HepG2 (cell line): ENCODE measurements around the gene TUBGCP4. TPM values are rescaled to one million over a fixed set of nuclear protein-coding genes. Genes with fewer than 3 reads are reported as not detected.
A peak's percentile ranks its signal among the peaks of the same experiment; 100 is the strongest.

Experiments
- ARHGAP35 ChIP-seq: sonication (generic); formaldehyde crosslinking; IDR thresholded peaks from 2 replicates; pipeline ENCODE4 v1.9.0; 2022; ENCODE audit warnings: mild to moderate bottlenecking, inconsistent platforms, moderate library complexity, missing genetic modification reagents, borderline replicate concordance
- FOXO4 ChIP-seq: sonication (generic); formaldehyde crosslinking; conservative IDR thresholded peaks from 2 replicates; pipeline ENCODE4 v1.8.1; 2023; ENCODE audit warnings: missing genetic modification reagents
- HNF1B ChIP-seq: sonication (generic); formaldehyde crosslinking; IDR thresholded peaks from 2 replicates; pipeline ENCODE4 v1.5.1; 2020; ENCODE audit warnings: mild to moderate bottlenecking, moderate library complexity, missing genetic modification reagents
- HNRNPH1 ChIP-seq: fragments of 200-400 bp; formaldehyde crosslinking; optimal IDR thresholded peaks from 2 replicates; pipeline ENCODE3; 2017; ENCODE audit warnings: mild to moderate bottlenecking, low read depth, low read length
- HOXA3 ChIP-seq: sonication (generic); formaldehyde crosslinking; IDR thresholded peaks from 2 replicates; pipeline ENCODE4 v1.5.0; 2020; ENCODE audit warnings: missing genetic modification reagents
- HOXA5 ChIP-seq: sonication (generic); formaldehyde crosslinking; IDR thresholded peaks from 2 replicates; pipeline ENCODE4 v1.4.0; 2020; ENCODE audit warnings: missing genetic modification reagents
- KLF15 ChIP-seq: sonication (generic); formaldehyde crosslinking; IDR thresholded peaks from 2 replicates; pipeline ENCODE4 v1.8.1; 2023; ENCODE audit warnings: borderline replicate concordance, mild to moderate bottlenecking, inconsistent platforms, missing genetic modification reagents, mixed read lengths
- MBD4 ChIP-seq: IDR thresholded peaks from 2 replicates; pipeline ENCODE4 v1.6.1; 2012; ENCODE audit warnings: low read length, inconsistent platforms, borderline replicate concordance
- MED13 ChIP-seq: sonication (generic); formaldehyde crosslinking; IDR thresholded peaks from 2 replicates; pipeline ENCODE4 v1.5.0; 2020; ENCODE audit warnings: missing genetic modification reagents
- MED8 ChIP-seq: sonication (generic); formaldehyde crosslinking; IDR thresholded peaks from 2 replicates; pipeline ENCODE4 v1.8.1; 2023; ENCODE audit warnings: mild to moderate bottlenecking, missing genetic modification reagents; ENCODE audit not compliant: insufficient replicate concordance
- MXD1 ChIP-seq: sonication (generic); formaldehyde crosslinking; IDR thresholded peaks from 2 replicates; pipeline ENCODE4 v1.4.0; 2020; ENCODE audit warnings: mild to moderate bottlenecking, missing genetic modification reagents
- PAXIP1 ChIP-seq: sonication (generic); formaldehyde crosslinking; conservative IDR thresholded peaks from 2 replicates; pipeline ENCODE4 v1.4.0; 2020; ENCODE audit warnings: mild to moderate bottlenecking, missing genetic modification reagents, moderate library complexity
- PHB2 ChIP-seq: fragments of 450-650 bp; IDR thresholded peaks from 2 replicates; pipeline ENCODE4 v1.6.1; 2018; ENCODE audit not compliant: partially characterized antibody
- PHF21A ChIP-seq: sonication (generic); formaldehyde crosslinking; IDR thresholded peaks from 2 replicates; pipeline ENCODE4 v1.5.0; 2020; ENCODE audit warnings: mild to moderate bottlenecking, missing genetic modification reagents
- REPIN1 ChIP-seq: sonication (generic); formaldehyde crosslinking; IDR thresholded peaks from 2 replicates; pipeline ENCODE4 v1.8.0; 2022; ENCODE audit warnings: missing genetic modification reagents, low read depth, mild to moderate bottlenecking, borderline replicate concordance
- SETDB1 ChIP-seq: sonication (generic); formaldehyde crosslinking; IDR thresholded peaks from 2 replicates; pipeline ENCODE4 v1.5.1; 2020; ENCODE audit warnings: missing genetic modification reagents, mild to moderate bottlenecking, borderline replicate concordance
- TAF1 ChIP-seq: sonication (generic); formaldehyde crosslinking; IDR thresholded peaks from 2 replicates; pipeline ENCODE4 v1.4.0; 2020; ENCODE audit warnings: missing genetic modification reagents
- TEAD3 ChIP-seq: optimal IDR thresholded peaks from 2 replicates; pipeline ENCODE3; 2016; ENCODE audit warnings: borderline replicate concordance
- TMF1 ChIP-seq: sonication (generic); formaldehyde crosslinking; IDR thresholded peaks from 2 replicates; pipeline ENCODE4 v1.8.1; 2022; ENCODE audit warnings: low read depth, missing genetic modification reagents
- YEATS4 ChIP-seq: sonication (generic); formaldehyde crosslinking; IDR thresholded peaks from 2 replicates; pipeline ENCODE4 v1.4.0; 2020; ENCODE audit warnings: missing genetic modification reagents, borderline replicate concordance
- ZMYM2 ChIP-seq: sonication (generic); formaldehyde crosslinking; IDR thresholded peaks from 2 replicates; pipeline ENCODE4 v1.8.0; 2022; ENCODE audit warnings: mild to moderate bottlenecking, missing genetic modification reagents
- ZNF607 ChIP-seq: sonication (generic); formaldehyde crosslinking; IDR thresholded peaks from 2 replicates; pipeline ENCODE4 v1.5.1; 2020; ENCODE audit warnings: missing genetic modification reagents, mild to moderate bottlenecking, borderline replicate concordance
- ZNF747 ChIP-seq: sonication (generic); formaldehyde crosslinking; IDR thresholded peaks from 2 replicates; pipeline ENCODE4 v1.8.1; 2023; ENCODE audit warnings: missing genetic modification reagents, mild to moderate bottlenecking, borderline replicate concordance
- polyA plus RNA-seq, 8 experiments: library from polyadenylated mRNA; depleted of rRNA in 3 of 8; stranded (reverse) in 7 of 8; unstranded in 1 of 8; fragments of >200 nt; fragmentation: Illumina TruSeq in 4 of 8; extraction: Trizol in 4 of 8; gene quantifications; 2 replicates each; pipeline versions ENCODE4 v1.2.1 to v1.2.3, GENCODE V29; 2011 to 2016; ENCODE audit warnings: low read depth in 4 of 8, missing spikeins in 1 of 8, mixed read lengths in 1 of 8; ENCODE audit not compliant: insufficient read depth in 1 of 8
- total RNA-seq, 5 experiments: library from RNA; depleted of rRNA; stranded (reverse); fragments of >200 nt; fragmentation: Illumina TruSeq; extraction: Trizol; gene quantifications; 2 replicates each; pipeline ENCODE4 v1.2.3, GENCODE V29; 2016; ENCODE audit warnings: low read depth in 1 of 5

The TUBGCP4 gene
- total and polyA plus RNA-seq, 2 of the 13 experiments (the other 11 are each of a cell fraction or from before 2014, with no cell fraction given): 15.0 to 20.5 TPM

GRCh38 chr15:43329960-43330779 is 40.7 kb upstream of the TUBGCP4 start, which contains the start of gene LCMT2 (continued):
- TF ChIP-seq ZNF747: peak; percentile 83; the same call in 1 of the 2 replicates
- TF ChIP-seq MED8 (CRISPR knock-in tag): peak; percentile 36
- TF ChIP-seq MED13 (CRISPR knock-in tag): no peak
- peak; percentile 80; the same call in 1 of the 2 replicates for TF ChIP-seq PHF21A
- peak; percentile 84 for TF ChIP-seq HOXA3 (CRISPR knock-in tag)
- peak; percentile 75; the same call in 1 of the 2 replicates for TF ChIP-seq HOXA5 (CRISPR knock-in tag)
- TF ChIP-seq ARHGAP35: peak; percentile 46
- TF ChIP-seq FOXO4: 0 out of 2 replicates have a peak, but pooled peaks have one; percentile 85
- no peak for TF ChIP-seq HNRNPH1
- 0 out of 2 replicates have a peak, but pooled peaks have one; percentile 21 for TF ChIP-seq KLF15 (CRISPR knock-in tag)
- no peak for TF ChIP-seq REPIN1
- no peak for TF ChIP-seq PHB2
- peak; percentile 81 for TF ChIP-seq ZMYM2 (CRISPR knock-in tag)
- peak; percentile 90 for TF ChIP-seq YEATS4 (CRISPR knock-in tag)
- no peak; the same call in 1 of the 2 replicates for TF ChIP-seq TMF1 (CRISPR knock-in tag)
- peak; percentile 95 for TF ChIP-seq MXD1
- TF ChIP-seq HNF1B (CRISPR knock-in tag): no peak; the same call in 1 of the 2 replicates
- TF ChIP-seq ZNF607 (CRISPR knock-in tag): no peak; the same call in 1 of the 2 replicates
- TF ChIP-seq TAF1 (CRISPR knock-in tag): peak; percentile 88
- peak; percentile 21; the same call in 1 of the 2 replicates for TF ChIP-seq PAXIP1 (CRISPR knock-in tag)
- TF ChIP-seq MBD4: no peak
- TF ChIP-seq SETDB1 (CRISPR knock-in tag): no peak
- peak; percentile 79 for TF ChIP-seq TEAD3 (CRISPR knock-in tag)
